Measurements from ENCODE around the gene LMOD1.

The LMOD1 gene

GRCh38 chr1:201851949-201852348, 94.4 kb downstream of the LMOD1 start:
- DNase-seq = no peak

GRCh38 chr1:201850053-201850397, 96.3 kb downstream of the LMOD1 start:
- no peak for DNase-seq

- no peak for DNase-seq
These were observed 96.8 kb downstream of the LMOD1 start for GRCh38 chr1:201849372-201850052.

DNA sequence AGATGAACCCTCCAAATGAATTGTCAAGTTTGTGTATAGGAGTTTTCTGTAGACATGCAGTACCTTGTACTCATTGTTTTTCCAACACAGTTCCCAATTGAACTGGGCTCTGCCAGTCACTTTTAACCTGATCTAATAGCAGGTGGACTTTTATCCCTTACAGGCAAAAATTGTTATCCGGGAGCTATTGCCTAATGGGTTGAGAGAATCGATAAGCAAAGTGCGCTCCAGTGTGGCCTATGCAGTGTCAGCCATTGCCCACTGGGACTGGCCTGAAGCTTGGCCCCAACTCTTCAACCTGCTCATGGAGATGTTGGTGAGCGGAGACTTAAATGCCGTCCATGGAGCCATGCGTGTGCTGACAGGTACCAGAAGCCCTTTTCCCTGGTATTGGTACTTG, 98.1 kb downstream of the LMOD1 start:
- no peak for DNase-seq

- no peak for DNase-seq
These were observed 99.2 kb downstream of the LMOD1 start for GRCh38 chr1:201847150-201847549.
